Left lobe of liver (tissue), 2 donors: Measurements from ENCODE around the gene TUBA8. TPM values are rescaled to one million over a fixed set of nuclear protein-coding genes. Genes with fewer than 3 reads are reported as not detected.
"Not testable (repeated sequence)": the region's sequence is repeated elsewhere in the genome, so short reads cannot be mapped to it uniquely, and the experiment has no call there.

ENCODE experiments used
- ATAC-seq: fragments of 200-7000 bp; cut with Tn5 transposase; one replicate; pipeline ENCODE4 v1.9.1; 2020; ENCODE audit warnings: mild to moderate bottlenecking, moderate library complexity
- DNase-seq: peaks from one replicate; pipeline ENCODE4 v3.0.0-alpha.2; 2020; ENCODE audit warnings: low spot score
- total RNA-seq: library from RNA; stranded (reverse); gene quantifications from one replicate; pipeline ENCODE4 v1.2.1, GENCODE V29; 2021
- donor health status: DM: no; HTN: no; CAD: no; lungs with moderate emphysema.
- donor health status: DM: no; HTN: yes; CAD: no.

TUBA8 gene
- total RNA-seq, 1 donor from 2014 or later: 2.3 TPM

GRCh38 chr22:18104566-18104965, 6.0 kb upstream of the TUBA8 start:
- DNase-seq (no peak), ATAC-seq (no peak)

GRCh38 chr22:18105981-18106380, 4.6 kb upstream of the TUBA8 start:
- DNase-seq, ATAC-seq: not testable (repeated sequence)

GRCh38 chr22:18106550-18107341, 3.9 kb upstream of the TUBA8 start:
- not testable (repeated sequence) for DNase-seq, ATAC-seq

GRCh38 chr22:18108187-18108586, 2.4 kb upstream of the TUBA8 start:
- ATAC-seq (no peak), DNase-seq (no peak)

- ATAC-seq: no peak
- DNase-seq: no peak
Observed at GRCh38 chr22:18109410-18110193, 1.0 kb upstream of the TUBA8 start.

- ATAC-seq: no peak
- DNase-seq: no peak
Observed at GRCh38 chr22:18110954-18111758, 547 bp downstream of the TUBA8 start.

- ATAC-seq: no peak
- no peak for DNase-seq
Observed at GRCh38 chr22:18111759-18112330, 1.2 kb downstream of the TUBA8 start.

GRCh38 chr22:18112440-18112839, 1.8 kb downstream of the TUBA8 start:
- DNase-seq (no peak), ATAC-seq (no peak)

- ATAC-seq: no peak
- no peak for DNase-seq
Observed at GRCh38 chr22:18113680-18114394, 3.2 kb downstream of the TUBA8 start.

GRCh38 chr22:18114495-18114894, 3.9 kb downstream of the TUBA8 start:
- no peak for ATAC-seq
- no peak for DNase-seq

GRCh38 chr22:18114976-18115652, 4.5 kb downstream of the TUBA8 start:
- ATAC-seq: no peak
- DNase-seq: no peak

- no peak for ATAC-seq
- DNase-seq: no peak
Observed at GRCh38 chr22:18115906-18116371, 5.3 kb downstream of the TUBA8 start.

GRCh38 chr22:18116634-18117033, 6.0 kb downstream of the TUBA8 start:
- ATAC-seq (no peak), DNase-seq (no peak)

- ATAC-seq: no peak
- DNase-seq: no peak
Observed at GRCh38 chr22:18118345-18118915, 7.8 kb downstream of the TUBA8 start.

- ATAC-seq (peak; percentile 79), DNase-seq (no peak)
Observed at GRCh38 chr22:18119409-18120110, 9.0 kb downstream of the TUBA8 start.

GRCh38 chr22:18120857-18121256, 10.2 kb downstream of the TUBA8 start:
- ATAC-seq (no peak), DNase-seq (no peak)

- DNase-seq (no peak), ATAC-seq (no peak)
Observed at GRCh38 chr22:18121506-18121905, 10.9 kb downstream of the TUBA8 start.

GRCh38 chr22:18121954-18122554, 11.4 kb downstream of the TUBA8 start:
- no peak for ATAC-seq

More at GRCh38 chr22:18121954-18122554, 11.4 kb downstream of the TUBA8 start:
- no peak for DNase-seq
